H1 (cell line): Measurements from ENCODE around the gene ZNF777. TPM values are rescaled to one million over a fixed set of nuclear protein-coding genes. Genes with fewer than 3 reads are reported as not detected.

Experiments used
- CBX5 ChIP-seq: fragments of 300-800, 300-1000 bp; sonication (generic); IDR thresholded peaks from 2 replicates; pipeline ENCODE4 v1.7.1; 2016; ENCODE audit warnings: antibody characterized with exemption, low read length, low read depth
- MAFK ChIP-seq: IDR thresholded peaks from 2 replicates; pipeline ENCODE4 v1.6.1; 2012; ENCODE audit warnings: low read depth, mild to moderate bottlenecking, improper control_type of control experiment, low read length
- NANOG ChIP-seq: IDR thresholded peaks from 2 replicates; pipeline ENCODE4 v1.6.1; 2011; ENCODE audit warnings: low read length, low read depth, mild to moderate bottlenecking, inconsistent platforms; ENCODE audit not compliant: insufficient read depth, poor library complexity, severe bottlenecking
- SIX5 ChIP-seq: IDR thresholded peaks from 2 replicates; pipeline ENCODE4 v1.6.1; 2011; ENCODE audit warnings: mild to moderate bottlenecking, low read depth, low read length
- SRF ChIP-seq: IDR thresholded peaks from 2 replicates; pipeline ENCODE4 v1.6.1; 2011; ENCODE audit warnings: mild to moderate bottlenecking, low read depth, low read length, moderate library complexity
- polyA plus RNA-seq, 7 experiments: library from polyadenylated mRNA; depleted of rRNA in 3 of 7; stranded (reverse) in 5 of 7; unstranded in 2 of 7; fragments of >200 nt in 5 of 7; fragments of 200-250 nt in 2 of 7; gene quantifications; 1 replicate in 5 of 7; 2 replicates in 1 of 7; 4 replicates in 1 of 7; pipeline versions ENCODE4 v1.2.1 to v1.2.3, GENCODE V29; 2011 to 2013; ENCODE audit warnings: missing spikeins in 2 of 7, mixed read lengths in 2 of 7
- total RNA-seq: library from RNA; stranded (reverse); fragmentation: NEBNext Ultra II Directional; extraction: Animal tissue kit (Norgen Biotek cat#: 25700); gene quantifications from 2 replicates; pipeline ENCODE4 v1.2.1, GENCODE V29; 2021

The ZNF777 gene
- total and polyA plus RNA-seq, 2 of the 8 experiments (the other 6 are each of a cell fraction or from before 2014, with no cell fraction given): 8.0 to 10.1 TPM

DNA sequence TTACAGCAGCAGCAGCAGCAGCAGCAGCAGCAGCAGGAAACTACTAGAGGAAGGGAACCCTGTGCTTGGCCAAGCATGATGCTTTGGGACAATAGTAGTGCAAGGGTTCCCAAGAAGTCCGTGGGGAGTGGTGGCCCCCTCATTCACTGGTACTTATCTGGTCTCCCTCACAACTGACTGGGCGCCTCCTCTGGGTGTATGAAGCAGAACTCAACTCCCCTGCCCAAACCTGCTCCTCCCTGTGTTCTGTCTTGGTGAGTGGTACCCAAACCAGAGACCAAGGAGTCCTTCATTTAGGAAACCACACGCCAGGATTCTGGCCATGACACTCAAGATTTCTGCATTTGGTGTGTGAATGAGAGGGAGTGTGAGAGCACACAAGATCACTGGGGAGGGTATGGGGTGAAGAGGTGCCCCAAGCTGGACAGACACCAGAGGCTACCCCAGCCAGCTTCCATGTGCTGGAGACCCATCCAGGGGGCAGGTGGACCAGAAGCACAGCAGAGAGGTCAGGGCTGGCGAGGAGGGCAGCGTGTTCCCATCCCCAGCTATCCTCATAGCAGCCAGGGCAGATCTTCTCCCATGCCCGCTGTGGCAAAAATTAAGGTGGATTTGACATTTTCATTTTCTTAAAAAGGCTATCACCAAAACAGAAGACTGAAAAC lies 10.6 kb upstream of the ZNF777 start (continued):
- TF ChIP-seq SIX5 (no peak), NANOG (no peak), SRF (no peak), MAFK (no peak), CBX5 (no peak)
